Measurements from ENCODE around the gene ZNF451.
"Not testable (repeated sequence)": the region's sequence is repeated elsewhere in the genome, so short reads cannot be mapped to it uniquely, and the experiment has no call there.

ZNF451 gene

GRCh38 chr6:57089687-57090457, at the start of gene ZNF451:
Gene ZNF451 (plus strand): TSS chr6:57090188. CDS start chr6:57090254, 66 bp downstream.
- peak; percentile 90 for DNase-seq (ENCODE audit: extremely low spot score)
- 0 out of 2 replicates have a peak, but pooled peaks have one; percentile 22 for TF ChIP-seq ELF4 (IDR thresholded peaks at IDR 0.05)
- TF ChIP-seq L3MBTL2 (conservative IDR thresholded peaks at IDR 0.05): peak; percentile 91
- no peak for TF ChIP-seq PKNOX1 (IDR thresholded peaks at IDR 0.05)
- ChIA-PET CTCF (no interaction called here), POLR2A (interaction anchor here (1.0 kb wide), 3 partner anchors 81 to 132 kb away, joined by 3 to 6 read pairs (median 4); partner anchors contain the start of gene RAB23)

- DNase-seq (ENCODE audit: extremely low spot score); POLR2A ChIA-PET; CTCF ChIA-PET: not testable (repeated sequence)
Measured at GRCh38 chr6:57044061-57044460, 45.9 kb upstream of the ZNF451 start.

- POLR2A ChIA-PET: no interaction called here
- TF ChIP-seq LEF1 (IDR thresholded peaks at IDR 0.05; ENCODE audit: borderline replicate concordance): no peak
- no peak for TF ChIP-seq ELF4 (IDR thresholded peaks at IDR 0.05)
- TF ChIP-seq SP1 (IDR thresholded peaks at IDR 0.05): no peak
- TF ChIP-seq ARNT (IDR thresholded peaks at IDR 0.05): no peak
- TF ChIP-seq TARDBP (IDR thresholded peaks at IDR 0.05): no peak
- no peak for TF ChIP-seq FOXK2 (IDR thresholded peaks at IDR 0.05)
- TF ChIP-seq ZNF384 (IDR thresholded peaks at IDR 0.05): no peak
- no peak for TF ChIP-seq BHLHE40 (IDR thresholded peaks at IDR 0.05; ENCODE audit: borderline replicate concordance)
- TF ChIP-seq FOXM1 (IDR thresholded peaks at IDR 0.05; ENCODE audit: borderline replicate concordance): no peak
- no peak for TF ChIP-seq HDGF (IDR thresholded peaks at IDR 0.05; ENCODE audit: borderline replicate concordance)
- TF ChIP-seq SUZ12 (IDR thresholded peaks at IDR 0.05): no peak
- no peak for TF ChIP-seq NFRKB (IDR thresholded peaks at IDR 0.05)
- no peak for TF ChIP-seq PKNOX1 (IDR thresholded peaks at IDR 0.05)
- TF ChIP-seq CTBP1 (IDR thresholded peaks at IDR 0.05; ENCODE audit: borderline replicate concordance): no peak
- TF ChIP-seq FOXA1 (IDR thresholded peaks at IDR 0.05): no peak
- no peak for TF ChIP-seq L3MBTL2 (conservative IDR thresholded peaks at IDR 0.05)
- DNase-seq (ENCODE audit: extremely low spot score): no peak
- CTCF ChIA-PET: no interaction called here
Measured at GRCh38 chr6:57044568-57044967, 45.4 kb upstream of the ZNF451 start.

- TF ChIP-seq TARDBP (IDR thresholded peaks at IDR 0.05) (peak; percentile 67; the same call in 1 of the 2 replicates), L3MBTL2 (conservative IDR thresholded peaks at IDR 0.05) (peak; percentile 95)
- peak; percentile 85 for DNase-seq (ENCODE audit: extremely low spot score)
- POLR2A ChIA-PET: interaction anchor here (0.6 to 1.5 kb wide), 5 partner anchors 10 to 379 kb away, joined by 3 to 4 read pairs (median 3); no protein-coding TSS in a partner anchor
- CTCF ChIA-PET: not testable (repeated sequence)
Measured at GRCh38 chr6:57046332-57047256, 43.4 kb upstream of the ZNF451 start, which contains the start of gene KIAA1586. Gene KIAA1586 (plus strand): TSS chr6:57046693. CDS start chr6:57046756, 63 bp downstream.

DNA sequence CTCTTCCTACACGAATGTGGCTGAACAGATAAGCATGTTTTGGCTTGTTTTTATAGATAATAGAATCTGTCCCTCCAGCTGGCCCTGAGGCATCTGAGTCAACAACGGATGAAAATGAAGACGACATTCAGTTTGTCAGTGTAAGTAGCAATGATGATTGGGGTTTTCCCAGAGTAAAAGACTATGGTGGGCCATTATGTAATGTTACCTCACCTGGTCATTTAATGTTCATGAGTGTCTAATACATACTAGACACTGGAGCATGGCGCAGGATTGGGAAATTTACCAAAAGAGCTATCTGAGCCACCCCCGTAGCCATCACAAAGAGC, 42.8 kb upstream of the ZNF451 start:
- POLR2A ChIA-PET: interaction anchor here (1.4 kb wide), 1 partner anchor 140 kb away, joined by 3 read pairs; no protein-coding TSS in a partner anchor
- CTCF ChIA-PET; DNase-seq (ENCODE audit: extremely low spot score): not testable (repeated sequence)

DNA sequence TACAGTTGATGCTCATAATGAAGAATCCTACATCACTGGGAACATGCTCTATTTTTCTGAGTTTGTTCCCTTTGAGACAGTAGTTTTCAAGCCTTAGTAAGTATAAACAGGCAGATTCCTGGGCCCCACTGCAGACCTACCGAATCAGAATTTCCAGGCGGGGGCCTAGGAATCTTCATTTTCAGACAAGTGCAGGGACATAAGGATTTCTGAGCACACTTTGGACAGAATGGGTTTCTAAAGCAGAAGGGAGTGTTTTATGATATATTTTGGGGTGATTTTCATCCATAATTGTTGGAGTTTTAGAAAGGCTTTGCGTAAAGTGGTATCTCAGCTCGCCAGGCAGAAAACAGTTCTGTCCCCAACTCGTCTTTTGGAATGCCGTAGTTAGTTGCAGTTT, 42.1 kb upstream of the ZNF451 start:
- DNase-seq (ENCODE audit: extremely low spot score); POLR2A ChIA-PET; CTCF ChIA-PET: not testable (repeated sequence)

DNA sequence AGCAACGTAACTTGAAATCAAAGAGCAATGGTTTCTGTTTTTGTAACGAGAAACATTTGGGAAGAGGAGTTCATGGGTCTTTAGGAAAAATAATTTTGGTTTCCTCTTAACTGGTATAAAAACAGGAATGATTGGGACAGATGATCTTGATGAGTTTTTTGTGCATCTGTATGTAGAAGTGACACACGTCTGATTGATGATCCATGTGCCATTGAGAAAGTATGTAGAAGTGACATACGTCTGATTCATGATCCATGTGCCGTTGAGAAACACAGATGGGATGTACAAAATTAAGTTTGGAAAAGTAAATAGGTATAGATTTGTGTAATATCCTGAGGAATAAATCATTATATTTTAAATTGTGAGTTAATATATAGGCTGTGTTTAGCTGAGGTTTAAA, 41.4 kb upstream of the ZNF451 start:
- POLR2A ChIA-PET: no interaction called here
- no peak for DNase-seq (ENCODE audit: extremely low spot score)
- TF ChIP-seq SUZ12 (IDR thresholded peaks at IDR 0.05) (no peak), HDGF (IDR thresholded peaks at IDR 0.05; ENCODE audit: borderline replicate concordance) (no peak), PKNOX1 (IDR thresholded peaks at IDR 0.05) (peak; percentile 72)
- CTCF ChIA-PET: no interaction called here
